Nephron (organoid): Measurements from ENCODE around the gene GALNT9.

ENCODE experiments used
- H3K27ac Mint-ChIP-seq, 3 experiments: 2 replicates each; pipeline ENCODE4 v1.8.0; 2020; ENCODE audit warnings: mixed read lengths in 3 of 3, mild to moderate bottlenecking in 2 of 3, moderate library complexity in 1 of 3
- H3K27me3 Mint-ChIP-seq: 2 replicates; pipeline ENCODE4 v1.8.0; 2021; ENCODE audit warnings: low read depth, mild to moderate bottlenecking, moderate library complexity, mixed read lengths
- H3K36me3 Mint-ChIP-seq: 2 replicates; pipeline ENCODE4 v1.8.0; 2020; ENCODE audit warnings: low read depth, mixed read lengths
- H3K4me1 Mint-ChIP-seq: 2 replicates; pipeline ENCODE4 v1.8.0; 2020; ENCODE audit warnings: mixed read lengths
- H3K4me3 Mint-ChIP-seq, 3 experiments: 2 replicates each; pipeline ENCODE4 v1.8.0; 2020; ENCODE audit warnings: mild to moderate bottlenecking in 3 of 3, mixed read lengths in 3 of 3, moderate library complexity in 2 of 3
- H3K9me3 Mint-ChIP-seq: 2 replicates; pipeline ENCODE4 v1.8.0; 2020; ENCODE audit warnings: mixed read lengths
- TF ChIP-seq, protein P1 (sequence below), 3 experiments: fragments of 200-600 bp; sonication (generic); IDR thresholded peaks; one replicate each; pipeline ENCODE4 v1.5.0; 2021; ENCODE audit warnings: antibody characterized with exemption in 3 of 3; ENCODE audit not compliant: unreplicated experiment in 3 of 3

The GALNT9 gene

DNA sequence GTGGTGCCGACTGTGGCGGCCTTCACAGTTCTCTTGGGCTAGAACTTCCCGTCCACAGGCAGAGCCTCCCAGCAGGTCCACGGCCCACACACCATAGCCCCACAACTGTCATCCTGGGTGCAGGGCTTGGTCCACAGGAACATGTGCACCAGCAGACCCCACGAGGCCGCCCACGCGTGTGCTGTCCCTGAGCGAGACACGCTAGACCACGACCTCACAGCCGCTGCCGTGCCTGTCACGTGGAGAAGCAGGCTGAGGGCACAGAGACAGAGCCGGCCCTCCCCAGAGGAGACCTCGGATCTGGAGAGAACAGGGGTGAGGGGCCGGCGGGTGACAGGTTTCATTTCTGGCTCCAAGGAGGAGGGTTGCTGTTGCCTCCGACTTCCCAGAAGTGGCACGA is 8.9 kb upstream of the GALNT9 start:
- no peak overlapping the region for H3K4me3 Mint-ChIP-seq
- TF ChIP-seq, protein P1, sequence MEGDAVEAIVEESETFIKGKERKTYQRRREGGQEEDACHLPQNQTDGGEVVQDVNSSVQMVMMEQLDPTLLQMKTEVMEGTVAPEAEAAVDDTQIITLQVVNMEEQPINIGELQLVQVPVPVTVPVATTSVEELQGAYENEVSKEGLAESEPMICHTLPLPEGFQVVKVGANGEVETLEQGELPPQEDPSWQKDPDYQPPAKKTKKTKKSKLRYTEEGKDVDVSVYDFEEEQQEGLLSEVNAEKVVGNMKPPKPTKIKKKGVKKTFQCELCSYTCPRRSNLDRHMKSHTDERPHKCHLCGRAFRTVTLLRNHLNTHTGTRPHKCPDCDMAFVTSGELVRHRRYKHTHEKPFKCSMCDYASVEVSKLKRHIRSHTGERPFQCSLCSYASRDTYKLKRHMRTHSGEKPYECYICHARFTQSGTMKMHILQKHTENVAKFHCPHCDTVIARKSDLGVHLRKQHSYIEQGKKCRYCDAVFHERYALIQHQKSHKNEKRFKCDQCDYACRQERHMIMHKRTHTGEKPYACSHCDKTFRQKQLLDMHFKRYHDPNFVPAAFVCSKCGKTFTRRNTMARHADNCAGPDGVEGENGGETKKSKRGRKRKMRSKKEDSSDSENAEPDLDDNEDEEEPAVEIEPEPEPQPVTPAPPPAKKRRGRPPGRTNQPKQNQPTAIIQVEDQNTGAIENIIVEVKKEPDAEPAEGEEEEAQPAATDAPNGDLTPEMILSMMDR (IDR thresholded peaks at IDR 0.05; ENCODE audit: unreplicated experiment in 3 of 3), result no peak
- H3K36me3 Mint-ChIP-seq, result no peaks in the 10 kb centered on the region
- H3K4me1 Mint-ChIP-seq, result peaks cover 13% of the 10 kb centered on the region
- H3K27ac Mint-ChIP-seq, result no peak overlapping the region
- H3K27me3 Mint-ChIP-seq, result peaks cover 86% of the 10 kb centered on the region
- peaks cover 5% of the 10 kb centered on the region for H3K9me3 Mint-ChIP-seq

DNA sequence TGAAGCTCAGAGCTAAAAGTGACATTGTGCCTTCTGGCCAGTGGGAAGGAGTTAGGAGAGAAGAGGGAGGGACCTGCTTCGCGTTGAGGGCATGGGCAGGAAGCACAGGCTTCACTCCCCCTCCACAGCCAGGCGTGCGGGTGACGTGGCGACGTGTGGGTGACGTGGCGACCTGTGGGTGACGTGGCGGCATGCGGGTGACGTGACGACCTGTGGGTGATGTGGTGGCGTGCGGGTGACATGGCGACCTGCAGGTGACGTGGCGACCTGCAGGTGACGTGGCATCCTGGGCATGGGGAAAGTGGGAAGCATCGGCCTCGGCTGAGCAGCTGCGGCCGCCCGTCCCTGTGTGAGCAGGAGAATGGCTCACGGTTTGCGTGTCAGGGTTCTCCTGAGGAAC is 8.2 kb upstream of the GALNT9 start:
- Mint-ChIP-seq H3K27ac (no peak overlapping the region), H3K36me3 (no peaks in the 10 kb centered on the region), H3K4me3 (no peak overlapping the region), H3K9me3 (peaks cover 5% of the 10 kb centered on the region), H3K4me1 (peaks cover 5% of the 10 kb centered on the region), H3K27me3 (peaks cover 81% of the 10 kb centered on the region)
- TF ChIP-seq, protein P1 (IDR thresholded peaks at IDR 0.05; ENCODE audit: unreplicated experiment in 3 of 3), result no peak

DNA sequence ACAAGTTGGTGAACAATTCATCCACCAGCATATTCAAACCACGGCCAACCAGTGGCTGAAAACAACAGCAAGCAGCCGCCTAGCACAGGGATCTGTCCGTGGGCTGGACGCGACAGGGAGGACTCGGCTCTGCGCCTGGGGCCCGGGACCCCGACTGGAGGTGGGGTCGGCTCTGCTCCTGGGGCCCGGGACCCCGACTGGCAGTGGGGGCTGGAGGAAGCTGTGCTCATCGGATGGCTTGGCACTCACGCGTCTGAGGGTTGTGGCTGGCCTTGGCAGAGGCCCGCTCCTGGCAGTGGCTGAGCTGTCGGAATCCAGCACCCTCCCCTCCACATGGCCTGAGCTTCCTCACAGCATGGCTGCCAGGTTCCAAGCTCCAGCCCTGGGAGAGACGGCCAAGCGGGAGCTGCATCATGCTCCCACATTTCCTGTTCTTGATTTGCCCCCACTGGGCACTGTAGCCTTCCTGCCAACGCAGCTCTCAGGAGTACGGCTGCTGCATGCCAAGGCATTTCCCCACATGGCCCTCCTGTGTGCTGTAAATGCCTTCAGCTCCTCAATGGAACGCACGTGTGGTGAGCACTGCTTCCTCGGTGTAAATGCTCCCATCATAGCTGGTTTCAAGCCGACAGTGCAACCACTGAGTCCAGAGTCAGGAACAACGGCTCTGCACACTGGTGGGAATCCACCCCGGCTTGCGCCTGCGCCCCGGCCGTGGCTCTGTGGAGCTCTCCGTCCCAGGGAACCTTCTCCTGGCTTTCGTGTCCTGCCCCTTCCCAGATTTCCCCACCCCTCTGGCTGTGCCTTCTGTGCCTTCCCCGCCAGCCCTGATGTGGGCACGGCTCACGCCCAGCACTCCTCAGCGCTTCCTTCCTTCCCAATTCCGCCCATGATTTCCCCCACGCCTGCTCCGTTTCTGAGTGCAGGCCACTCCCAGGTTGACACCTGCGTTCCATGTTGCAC is 7.3 kb upstream of the GALNT9 start:
- Mint-ChIP-seq H3K4me3 (no peak overlapping the region), H3K4me1 (peaks cover 4% of the 10 kb centered on the region), H3K27me3 (peaks cover 80% of the 10 kb centered on the region), H3K27ac (no peak overlapping the region), H3K36me3 (no peaks in the 10 kb centered on the region), H3K9me3 (peaks cover 8% of the 10 kb centered on the region)
- TF ChIP-seq, protein P1 (IDR thresholded peaks at IDR 0.05; ENCODE audit: unreplicated experiment in 3 of 3), result no peak

DNA sequence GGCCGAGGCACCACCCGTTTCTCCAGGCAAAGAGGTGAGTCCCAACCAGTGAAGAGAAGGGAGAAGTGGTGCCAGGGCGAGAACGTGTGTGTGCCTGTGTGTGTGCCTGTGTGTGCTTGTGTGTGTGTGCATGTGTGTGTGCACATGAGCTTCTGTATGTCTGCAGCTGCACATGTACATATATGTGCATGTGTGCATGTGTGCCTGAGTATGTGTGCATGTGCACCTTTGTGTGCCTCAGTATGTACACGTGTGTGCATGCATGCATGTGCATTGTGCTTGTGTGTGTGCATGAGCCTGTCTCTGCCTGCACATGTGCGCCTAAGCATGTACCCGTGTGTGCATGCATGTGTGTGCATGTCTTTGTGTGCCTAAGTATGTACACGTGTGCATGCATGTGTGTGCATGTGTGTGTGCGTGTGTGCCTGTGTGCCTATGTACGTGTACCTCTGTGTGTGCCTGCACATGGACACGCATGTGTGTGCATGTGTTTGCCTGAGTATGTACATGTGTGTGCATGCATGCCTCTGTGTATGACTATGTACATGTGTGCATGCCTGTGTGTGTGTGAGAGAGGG is 5.9 kb upstream of the GALNT9 start:
- Mint-ChIP-seq H3K27ac (no peak overlapping the region), H3K4me3 (no peak overlapping the region), H3K36me3 (no peaks in the 10 kb centered on the region), H3K9me3 (peaks cover 12% of the 10 kb centered on the region), H3K4me1 (peaks cover 11% of the 10 kb centered on the region), H3K27me3 (peaks cover 85% of the 10 kb centered on the region)
- TF ChIP-seq, protein P1 (IDR thresholded peaks at IDR 0.05; ENCODE audit: unreplicated experiment in 3 of 3), result no peak

DNA sequence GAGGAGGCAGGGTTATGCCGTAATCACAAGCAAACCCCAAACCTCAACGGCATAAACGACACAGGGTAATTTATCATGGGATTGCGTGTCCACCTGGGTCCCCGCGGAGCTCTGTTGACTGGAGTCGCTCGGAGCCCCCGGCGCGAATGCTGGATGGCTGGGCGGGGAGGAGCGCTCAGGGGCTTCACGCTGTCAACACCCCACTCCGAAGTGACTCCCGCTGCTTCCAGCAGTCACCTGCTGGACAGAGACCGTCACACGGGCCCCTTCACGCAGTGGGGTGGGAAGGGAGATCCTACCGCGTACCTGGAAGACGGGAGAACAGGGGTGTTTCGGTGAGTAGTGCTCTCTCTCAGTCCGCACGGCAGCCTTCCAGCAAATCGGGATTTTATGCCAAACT is 4.4 kb upstream of the GALNT9 start:
- Mint-ChIP-seq H3K27me3 (peaks cover 83% of the 10 kb centered on the region), H3K27ac (no peak overlapping the region), H3K9me3 (peaks cover 12% of the 10 kb centered on the region), H3K36me3 (no peaks in the 10 kb centered on the region), H3K4me3 (no peak overlapping the region), H3K4me1 (peaks cover 11% of the 10 kb centered on the region)
- TF ChIP-seq, protein P1 (IDR thresholded peaks at IDR 0.05; ENCODE audit: unreplicated experiment in 3 of 3), result no peak
